HG03045 (cell line): ENCODE results near the gene ATG5.

Experiments used
- ATAC-seq: cut with Tn5 transposase; IDR thresholded peaks from one replicate; pipeline ENCODE4 v1.9.1; 2021; ENCODE audit warnings: mild to moderate bottlenecking, moderate library complexity; ENCODE audit not compliant: unreplicated experiment

The ATG5 gene

DNA sequence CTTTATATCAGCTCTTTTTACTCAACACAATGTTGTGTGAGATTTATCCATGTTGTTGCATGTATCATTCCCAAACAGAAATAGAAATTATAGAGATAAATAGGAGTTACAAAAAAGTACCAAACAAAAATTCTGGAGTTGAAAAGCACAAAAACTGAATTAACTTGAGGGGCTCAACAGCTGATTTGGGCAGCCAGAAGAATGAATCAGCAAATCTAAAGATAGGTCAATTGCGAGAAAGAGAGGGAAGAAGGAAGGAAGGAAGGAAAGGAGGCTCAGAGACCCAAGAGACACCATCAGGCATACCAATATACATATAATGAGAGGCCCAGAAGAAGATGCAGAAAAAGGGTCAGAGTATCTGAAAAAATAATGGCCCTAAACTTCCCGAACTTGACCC lies 98.9 kb downstream of the ATG5 start:
- ATAC-seq, result no peak

DNA sequence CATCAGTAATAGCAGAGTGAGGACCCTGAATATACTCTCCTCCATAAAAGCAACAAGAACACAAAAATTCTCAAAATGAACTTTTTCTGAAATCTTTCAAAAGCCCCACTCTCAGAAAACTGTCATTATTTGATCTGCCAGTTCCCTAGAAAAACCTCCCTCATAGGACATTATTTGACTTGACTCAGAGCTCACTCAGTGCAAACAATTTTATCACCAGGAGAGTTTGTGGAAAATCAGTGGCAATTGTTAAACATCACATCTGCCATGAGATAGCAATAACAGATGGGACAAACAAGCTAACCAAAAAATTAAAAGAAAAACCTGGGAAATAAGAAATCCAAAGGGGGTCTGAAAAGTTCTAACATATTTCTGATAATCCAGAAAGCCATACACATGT lies 100.0 kb downstream of the ATG5 start:
- no peak for ATAC-seq

DNA sequence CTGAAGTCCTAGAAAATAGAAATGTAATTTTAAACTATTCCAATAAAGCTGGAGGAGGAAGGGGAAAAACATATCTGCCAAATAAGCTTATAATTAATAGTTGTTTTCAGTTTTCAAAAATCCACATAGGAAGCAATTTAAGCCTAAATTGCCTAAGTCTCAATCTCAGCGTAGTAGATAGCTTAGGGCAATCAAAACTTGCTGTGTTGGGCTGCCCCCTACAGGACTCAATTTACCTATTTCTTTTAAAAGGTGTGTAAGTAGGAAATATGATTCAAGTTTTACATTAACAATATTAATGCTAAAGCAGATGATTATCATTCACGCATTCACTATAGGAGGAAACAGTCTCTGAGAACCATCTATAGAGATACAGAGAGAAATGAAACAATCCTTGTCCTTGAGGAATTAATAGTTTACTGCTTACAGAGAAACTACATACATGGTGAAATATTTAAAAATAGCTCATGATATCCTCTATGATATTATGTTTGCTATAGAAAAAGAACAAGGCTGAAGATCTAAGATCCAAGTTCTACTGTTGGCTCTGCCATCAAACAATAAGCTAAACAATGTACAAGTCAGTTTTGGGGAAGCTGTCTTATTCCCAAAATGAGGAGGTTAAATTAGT lies 102.1 kb downstream of the ATG5 start:
- no peak for ATAC-seq

DNA sequence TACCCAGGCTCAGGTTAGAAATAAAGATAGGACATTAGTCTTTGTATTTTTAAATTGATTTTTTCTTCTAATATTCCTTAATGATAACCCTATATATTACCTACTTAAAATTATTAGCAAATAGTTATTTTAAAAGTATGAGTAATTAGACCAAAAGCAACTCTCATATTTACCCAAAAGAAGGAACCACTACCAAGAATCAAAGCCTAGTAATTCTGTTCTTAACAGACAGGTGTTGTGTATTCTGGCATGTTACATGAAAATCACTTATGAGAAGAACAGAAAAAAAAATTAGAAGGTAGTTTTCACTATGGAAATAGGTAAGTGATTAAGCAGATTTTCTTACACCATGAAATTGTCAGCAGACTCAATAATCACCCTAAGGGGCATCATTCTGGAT lies 105.1 kb downstream of the ATG5 start:
- ATAC-seq, result no peak

DNA sequence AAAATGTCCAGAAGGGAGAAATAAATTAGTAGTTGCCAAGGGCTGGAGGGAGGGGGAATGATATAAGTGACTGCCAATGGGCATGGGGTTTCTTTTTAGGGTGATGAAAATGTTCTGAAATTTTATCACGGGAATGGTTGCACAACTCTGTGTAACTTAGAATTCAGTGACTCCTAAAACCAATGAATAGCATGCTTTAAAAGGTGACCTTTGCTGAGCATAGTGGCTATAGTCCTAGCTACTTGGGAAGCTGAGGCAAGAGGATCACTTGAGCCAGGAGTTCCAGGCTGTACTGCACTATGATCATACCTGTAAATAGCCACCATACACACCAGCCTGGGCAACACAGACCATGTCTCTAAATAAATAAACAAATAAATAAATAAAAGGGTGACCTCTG lies 109.0 kb downstream of the ATG5 start:
- no peak for ATAC-seq

DNA sequence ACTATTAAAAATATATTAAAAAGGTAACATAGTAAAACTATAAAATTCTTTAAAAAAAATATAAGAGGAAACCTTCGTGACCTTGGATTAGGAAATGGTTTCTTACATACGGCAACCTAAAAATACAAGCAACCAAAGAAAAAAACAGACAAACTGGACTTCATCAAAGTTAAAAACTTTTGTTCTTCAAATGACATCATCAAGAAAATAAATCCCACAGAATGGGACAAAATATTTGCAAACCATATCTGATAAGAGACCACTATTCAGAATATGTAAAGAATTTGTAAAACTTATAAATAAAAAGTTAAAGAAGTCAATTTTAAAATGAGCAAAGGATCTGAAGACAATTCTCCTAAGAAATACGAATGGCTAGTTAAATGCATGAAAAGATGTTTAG lies 110.0 kb downstream of the ATG5 start:
- no peak for ATAC-seq

DNA sequence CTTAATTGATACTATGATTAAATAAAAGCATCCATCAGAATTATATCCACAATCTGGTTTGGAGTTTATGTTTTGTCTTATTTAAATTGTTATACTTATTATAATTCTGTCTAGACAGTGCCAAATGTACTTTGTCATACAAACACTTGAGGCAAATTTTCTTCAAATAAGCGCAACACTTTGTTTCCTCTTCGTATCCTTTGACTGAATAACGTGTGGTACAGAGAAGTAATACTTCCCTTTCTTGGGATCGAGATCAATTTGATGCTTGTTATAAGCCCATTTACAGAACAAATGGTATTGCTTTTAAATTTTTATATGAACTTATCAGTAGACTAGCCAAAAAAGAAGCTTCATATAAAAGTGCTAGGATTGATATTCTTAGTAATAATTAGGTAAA lies 111.0 kb downstream of the ATG5 start:
- ATAC-seq, result no peak

DNA sequence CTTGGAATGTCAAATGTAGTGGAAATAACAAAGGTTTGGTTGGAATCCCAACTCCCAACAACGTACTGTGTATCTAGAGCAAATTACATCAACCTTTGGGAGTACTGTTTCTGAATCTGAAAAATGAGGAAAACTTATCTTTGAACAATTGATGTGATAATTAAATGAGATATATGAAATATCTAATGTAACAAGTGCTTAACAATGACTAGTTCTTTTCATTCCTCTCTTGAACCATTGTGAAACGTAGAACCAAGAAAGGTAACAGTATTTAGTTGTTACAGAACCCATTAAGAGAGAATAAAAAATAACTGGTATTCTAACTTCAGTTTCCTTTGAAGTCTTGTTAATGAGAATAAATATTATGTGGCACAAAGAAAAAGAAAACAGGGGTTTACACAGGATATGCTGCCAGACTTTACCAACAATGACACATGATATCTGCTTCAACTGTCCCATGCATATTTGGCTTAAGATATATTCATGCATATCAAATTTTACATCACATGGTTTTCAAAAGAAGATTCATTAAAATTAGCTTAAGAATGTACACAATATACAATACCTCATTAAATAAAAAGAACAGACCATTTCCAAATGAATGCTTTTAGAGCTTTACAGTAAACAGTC lies 111.8 kb downstream of the ATG5 start:
- no peak for ATAC-seq

DNA sequence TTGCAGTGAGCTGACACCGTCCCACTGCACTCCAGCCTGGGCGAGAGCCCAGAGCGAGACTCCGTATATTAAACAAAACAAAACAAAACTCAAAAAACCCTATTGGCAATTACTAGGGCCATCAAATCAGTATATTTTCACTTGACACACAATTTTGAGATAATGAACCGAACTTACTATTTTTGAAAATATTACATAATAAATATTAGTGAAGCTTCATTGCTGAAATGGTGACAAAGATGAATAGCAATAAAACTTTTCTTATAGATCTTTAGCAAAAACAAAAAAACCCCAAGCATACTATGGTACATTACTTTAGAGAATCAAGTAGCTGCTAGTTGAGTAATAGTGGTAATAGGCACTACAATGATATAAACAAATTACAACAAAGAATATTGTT lies 113.0 kb downstream of the ATG5 start:
- no peak for ATAC-seq

DNA sequence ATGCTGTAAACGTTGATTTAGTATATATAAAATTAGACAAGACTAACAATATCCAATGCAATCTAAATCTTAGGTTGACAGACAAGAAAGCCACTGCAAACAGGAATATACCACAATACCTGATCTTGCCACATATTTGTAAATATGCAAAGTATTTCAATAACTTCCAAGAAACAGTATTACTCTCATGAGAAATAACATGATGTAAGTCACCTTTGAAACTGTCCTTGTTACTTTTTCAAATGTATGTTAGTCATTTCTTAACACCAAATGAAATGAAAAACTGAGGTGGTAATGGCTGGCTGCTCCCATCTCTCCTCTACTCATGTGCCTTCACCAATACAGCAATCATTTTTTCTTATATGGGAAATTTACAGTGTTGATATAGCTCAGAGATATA lies 118.7 kb downstream of the ATG5 start:
- peak; percentile 64 for ATAC-seq

DNA sequence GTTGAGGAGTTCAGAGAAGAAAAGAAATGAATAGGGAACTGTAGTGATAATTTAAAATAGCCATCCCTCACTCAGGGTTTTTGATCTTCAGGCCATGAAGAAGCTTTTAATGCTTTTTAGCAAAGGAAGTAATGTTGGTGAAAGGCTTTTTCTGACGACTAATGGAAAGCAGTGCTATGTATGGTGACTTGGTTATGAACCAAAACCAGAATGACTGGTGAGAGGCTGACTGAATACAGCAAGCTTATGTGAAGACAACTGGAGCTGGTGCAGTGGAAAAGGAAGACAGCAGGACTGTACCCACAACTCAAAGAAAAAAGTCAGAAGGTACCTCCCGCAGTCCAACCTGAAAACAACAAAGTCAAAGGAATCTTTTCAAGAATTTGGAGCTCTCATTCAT lies 120.6 kb downstream of the ATG5 start:
- ATAC-seq, result no peak

DNA sequence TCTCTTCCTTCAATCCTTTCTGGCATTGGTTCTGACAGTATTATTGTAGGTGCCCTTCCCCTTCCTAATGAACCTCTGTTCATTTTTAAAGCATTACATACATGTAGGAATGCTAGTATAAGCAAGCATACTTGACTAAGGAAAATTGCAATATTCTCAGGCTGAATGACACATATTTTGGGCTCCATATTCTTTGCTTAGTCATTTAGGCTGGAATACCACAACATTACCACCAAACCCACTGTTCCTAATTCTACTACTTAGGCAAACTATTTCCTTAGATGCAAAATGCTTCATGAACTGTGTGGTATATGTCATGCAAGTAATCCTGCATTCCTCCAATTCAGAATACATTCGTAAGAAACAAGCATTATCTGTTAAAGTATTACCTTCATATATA lies 125.6 kb downstream of the ATG5 start:
- ATAC-seq, result no peak

DNA sequence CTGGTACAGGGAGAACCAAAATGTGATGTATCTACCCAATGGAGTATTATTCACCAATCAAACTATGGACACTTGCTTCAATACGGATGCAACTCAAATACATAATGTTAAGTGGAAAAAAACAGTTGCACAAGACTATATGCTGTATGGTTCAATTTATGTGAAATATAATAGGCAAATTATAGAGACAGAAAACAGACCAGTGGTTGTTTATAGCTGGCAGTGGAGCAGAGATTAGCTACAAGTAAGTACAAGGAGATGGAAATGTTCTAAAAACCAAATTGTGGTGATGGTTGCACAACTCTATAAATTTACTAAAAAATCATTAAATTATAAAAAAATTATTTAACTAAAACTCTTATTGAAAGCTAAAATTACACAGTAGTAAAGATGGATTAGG lies 126.2 kb downstream of the ATG5 start:
- ATAC-seq, result no peak

DNA sequence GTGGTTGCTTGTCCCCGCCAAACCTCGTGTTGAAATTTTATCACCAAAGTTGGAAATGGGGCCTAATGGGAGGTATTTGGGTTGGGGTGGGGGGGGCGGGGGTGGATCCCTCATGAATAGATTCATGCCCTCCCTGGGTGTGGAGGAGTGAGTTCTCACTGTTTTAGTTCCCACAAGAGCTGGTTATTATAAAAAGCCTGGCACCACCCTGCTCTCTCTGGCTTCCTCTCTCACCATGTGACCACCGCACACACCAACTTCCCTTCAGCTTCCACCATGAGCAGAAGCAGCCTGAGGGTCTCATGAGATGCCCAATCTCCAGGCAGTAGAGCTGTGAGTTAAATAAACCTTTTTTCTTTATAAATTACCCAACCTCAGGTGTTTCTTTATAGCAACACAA lies 128.1 kb downstream of the ATG5 start:
- no peak for ATAC-seq

DNA sequence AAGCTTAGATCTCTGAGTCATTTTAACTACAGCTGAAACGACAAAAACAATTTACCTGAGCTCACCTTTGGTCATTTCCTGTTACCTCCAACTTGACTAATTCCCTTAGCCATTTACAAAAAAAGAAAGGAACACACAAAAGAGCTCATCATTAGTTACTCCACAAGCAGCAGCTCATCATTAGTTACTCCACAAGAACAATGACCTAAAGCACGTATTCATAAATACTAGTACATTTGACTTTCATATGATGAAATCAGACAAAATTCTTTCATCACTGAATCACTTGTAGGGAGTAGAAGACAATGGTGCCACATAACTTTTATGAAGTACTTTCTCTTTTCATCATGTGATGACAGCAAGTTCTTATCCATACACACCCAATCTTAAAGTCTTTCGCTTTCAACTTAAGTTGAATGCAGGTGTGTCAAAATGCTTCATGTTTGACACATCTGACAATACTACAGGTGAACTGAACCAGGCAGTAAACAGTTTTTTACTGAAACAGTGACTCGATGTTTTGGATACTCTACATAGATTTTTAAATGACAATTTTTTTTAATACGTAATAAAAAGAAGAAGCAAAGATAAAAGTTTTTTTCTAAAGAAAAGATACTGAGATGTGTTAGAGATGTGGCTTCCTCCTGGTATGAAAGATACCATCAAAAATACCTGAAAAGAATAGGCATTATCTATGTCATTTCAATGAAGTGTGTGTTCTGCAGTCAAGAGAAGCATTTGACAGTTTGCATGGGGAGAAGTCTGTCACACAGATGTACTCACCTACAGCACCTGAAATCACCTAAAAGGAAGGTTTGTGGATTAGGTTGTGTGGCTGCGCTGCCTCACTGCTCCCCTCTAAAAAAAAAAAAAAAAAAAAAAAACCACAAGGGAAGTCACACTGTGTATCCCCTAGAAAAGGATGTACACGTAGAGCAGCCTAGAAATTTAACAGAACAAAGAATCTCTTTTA lies 130.3 kb downstream of the ATG5 start:
- no peak for ATAC-seq

DNA sequence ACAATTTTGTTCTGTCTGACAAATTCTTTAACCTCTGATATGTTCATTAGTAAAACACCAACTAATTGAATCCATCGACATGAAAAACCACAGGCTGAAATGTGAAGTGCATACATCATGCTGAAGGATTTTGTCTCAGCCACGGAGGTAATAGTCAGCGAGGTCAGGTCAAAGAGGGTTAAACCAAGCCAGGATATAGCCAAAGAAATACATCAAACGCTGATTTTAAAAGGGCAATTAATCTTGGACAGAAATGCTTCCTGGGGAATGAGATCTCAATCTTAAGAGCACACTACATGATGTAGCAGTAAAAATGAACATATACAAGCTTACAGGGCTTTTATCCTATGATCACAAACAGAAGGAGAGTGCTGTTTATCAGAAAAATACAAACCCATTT lies 132.7 kb downstream of the ATG5 start:
- ATAC-seq, result no peak

DNA sequence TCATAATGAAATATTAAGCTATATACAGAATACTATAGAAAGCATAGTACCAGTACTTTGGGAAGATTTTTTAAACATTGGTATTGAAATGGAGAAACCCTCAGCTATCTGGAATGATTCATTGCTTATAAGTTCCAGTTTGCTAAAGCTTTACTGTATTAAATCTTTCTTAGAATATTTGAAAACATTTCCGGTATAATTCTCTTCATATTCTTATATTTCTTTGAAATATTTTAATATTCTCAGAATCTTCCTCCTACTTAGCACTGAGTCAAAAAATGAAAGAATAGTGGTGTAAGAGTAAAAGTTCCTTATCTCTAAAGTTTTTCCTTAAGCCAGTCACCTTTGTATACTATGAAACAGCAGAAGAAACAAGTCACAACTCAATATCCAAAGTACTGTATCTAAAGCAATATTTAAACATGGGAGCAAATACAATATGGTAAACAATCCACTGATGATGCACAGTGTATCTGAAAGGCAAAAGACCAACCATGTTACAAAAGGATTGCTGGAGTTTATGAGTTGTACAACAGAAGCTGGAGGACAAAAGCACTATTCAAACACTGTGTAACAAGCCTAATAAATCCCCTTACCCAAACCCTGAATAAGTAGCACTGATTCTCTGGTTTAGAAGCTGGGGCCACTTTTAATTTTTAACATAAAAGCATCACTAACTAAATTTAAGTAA lies 137.3 kb downstream of the ATG5 start:
- no peak for ATAC-seq

DNA sequence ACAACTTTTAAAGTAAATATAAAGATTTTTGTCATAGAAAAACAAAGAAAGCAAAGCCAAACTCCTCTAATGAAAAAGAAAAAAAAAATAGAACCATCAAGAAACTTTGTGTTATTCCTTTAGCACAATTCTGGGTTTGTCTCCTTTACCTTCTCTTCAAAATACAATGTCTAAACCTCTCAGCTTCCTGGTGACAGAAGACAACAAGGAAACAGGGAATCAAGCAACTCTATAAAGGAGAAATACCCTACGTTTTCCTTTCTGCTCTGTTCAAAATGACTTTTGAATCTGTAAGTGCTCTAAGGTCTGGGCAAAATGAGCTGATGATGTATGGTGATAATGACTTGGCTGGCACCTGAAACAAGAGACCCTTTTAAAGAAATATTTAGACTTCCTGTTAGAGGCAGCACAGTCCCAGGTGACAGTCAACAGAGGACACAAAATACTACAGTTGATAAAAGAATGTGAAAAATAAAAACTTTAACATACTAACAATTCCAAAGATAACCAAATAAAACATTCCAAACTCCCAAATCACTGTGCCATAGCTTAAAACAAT lies 138.1 kb downstream of the ATG5 start:
- ATAC-seq, result no peak

DNA sequence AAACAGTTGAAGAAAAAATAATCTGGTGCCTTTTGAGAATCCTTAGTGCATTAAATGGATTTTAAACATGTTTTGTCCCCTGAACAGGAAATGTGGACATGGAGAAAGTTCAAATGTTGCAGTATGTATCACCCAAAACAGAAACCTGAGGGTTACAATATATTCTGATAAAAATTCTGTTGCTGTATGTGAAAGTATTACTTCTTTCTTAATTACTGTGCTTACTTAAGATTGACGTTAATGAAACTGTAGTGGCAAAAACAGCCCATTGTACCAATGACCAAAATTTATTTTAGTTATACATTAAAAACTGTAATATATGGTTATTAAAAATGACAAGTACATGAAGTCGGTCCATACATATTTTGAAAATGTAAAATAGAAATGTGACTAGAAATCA lies 138.8 kb downstream of the ATG5 start:
- ATAC-seq, result no peak

DNA sequence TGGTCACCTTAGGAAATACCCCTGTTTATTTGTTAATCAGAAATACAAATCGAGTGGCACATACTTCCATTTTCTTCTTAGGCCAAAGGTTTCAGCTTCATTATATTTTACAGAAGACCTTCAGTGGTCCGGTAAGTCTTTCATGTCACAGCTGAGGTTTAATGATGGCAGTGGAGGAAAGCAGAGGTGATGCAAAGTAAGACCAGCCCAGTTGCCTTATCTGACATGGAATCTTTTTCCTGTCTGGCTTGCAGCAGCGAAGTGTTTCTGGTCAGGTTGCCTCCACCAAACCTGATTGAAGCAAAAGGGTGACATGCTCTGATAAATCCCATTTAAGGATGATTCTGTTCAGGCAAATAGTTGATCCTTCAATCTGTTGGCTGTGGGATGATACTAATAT lies 139.4 kb downstream of the ATG5 start:
- ATAC-seq, result no peak

DNA sequence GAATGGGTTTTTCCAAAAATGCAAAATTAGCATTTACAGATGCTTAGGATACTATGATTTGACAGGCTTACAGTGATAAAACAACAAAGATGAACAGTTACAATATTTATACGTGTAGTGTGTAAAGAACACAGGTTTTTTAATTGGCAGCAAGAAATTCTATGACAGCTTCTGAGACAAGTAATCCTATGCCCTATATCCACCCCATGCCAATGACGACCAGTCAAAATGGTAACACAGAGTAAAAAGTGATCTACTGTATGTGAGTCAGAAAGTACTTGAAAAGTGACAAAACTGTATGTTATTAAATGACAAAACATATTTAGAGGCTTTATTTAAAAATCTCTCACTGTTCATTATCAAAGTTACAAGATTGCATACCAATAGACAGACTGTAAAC lies 139.9 kb downstream of the ATG5 start:
- ATAC-seq, result no peak
